GM18519 (cell line): Measurements from ENCODE around the gene LMO7.

Experiments
- ATAC-seq: cut with Tn5 transposase; IDR thresholded peaks from one replicate; pipeline ENCODE4 v1.9.1; 2021; ENCODE audit warnings: mild to moderate bottlenecking, moderate library complexity; ENCODE audit not compliant: unreplicated experiment, low FRiP score

Gene LMO7

GRCh38 chr13:75873494-75873893 lies 237.4 kb downstream of the LMO7 start:
- ATAC-seq: no peak

GRCh38 chr13:75875450-75875849 lies 239.3 kb downstream of the LMO7 start:
- no peak for ATAC-seq

- peak; percentile 93 for ATAC-seq
Measured at GRCh38 chr13:75876142-75877050, 240.3 kb downstream of the LMO7 start.

- no peak for ATAC-seq
Measured at GRCh38 chr13:75877071-75877470, 240.9 kb downstream of the LMO7 start.

GRCh38 chr13:75879656-75880055 lies 243.5 kb downstream of the LMO7 start:
- no peak for ATAC-seq

GRCh38 chr13:75881109-75881775 lies 245.1 kb downstream of the LMO7 start:
- no peak for ATAC-seq

- no peak for ATAC-seq
Measured at GRCh38 chr13:75882261-75882660, 246.1 kb downstream of the LMO7 start.

- no peak for ATAC-seq
Measured at GRCh38 chr13:75889427-75889826, 253.3 kb downstream of the LMO7 start.

- no peak for ATAC-seq
Measured at GRCh38 chr13:75895168-75895567, 259.0 kb downstream of the LMO7 start.

- ATAC-seq: no peak
Measured at GRCh38 chr13:75896271-75896670, 260.1 kb downstream of the LMO7 start.

- ATAC-seq: no peak
Measured at GRCh38 chr13:75897386-75897785, 261.3 kb downstream of the LMO7 start.

GRCh38 chr13:75901501-75901900 lies 265.4 kb downstream of the LMO7 start:
- ATAC-seq: no peak

GRCh38 chr13:75902166-75903104 lies 266.3 kb downstream of the LMO7 start:
- ATAC-seq: no peak

- no peak for ATAC-seq
Measured at GRCh38 chr13:75904012-75904411, 267.9 kb downstream of the LMO7 start.

- no peak for ATAC-seq
Measured at GRCh38 chr13:75906315-75906714, 270.2 kb downstream of the LMO7 start.

GRCh38 chr13:75907044-75907443 lies 270.9 kb downstream of the LMO7 start:
- no peak for ATAC-seq

- ATAC-seq: no peak
Measured at GRCh38 chr13:75908141-75908540, 272.0 kb downstream of the LMO7 start.
